Inflammatory macrophage (primary cell): ENCODE measurements around the gene SPOPL.
A peak's percentile ranks its signal among the peaks of the same experiment; 100 is the strongest.
"Not testable (repeated sequence)": the region's sequence is repeated elsewhere in the genome, so short reads cannot be mapped to it uniquely, and the experiment has no call there.

ENCODE experiments used
- DNase-seq, 2 donors: peaks; one replicate each; pipeline ENCODE4 v3.0.0-alpha.2; 2020 to 2022
- total RNA-seq, 18 experiments: gene quantifications; one replicate each; lab custom pipeline; 2026; ENCODE audit warnings: mixed read lengths in 6 of 18, inconsistent platforms in 2 of 18; lab: John Stamatoyannopoulos, UW

SPOPL gene
- 11.0 to 85.9 (median 49.7) reads per million in 18 experiments for total RNA-seq

DNA sequence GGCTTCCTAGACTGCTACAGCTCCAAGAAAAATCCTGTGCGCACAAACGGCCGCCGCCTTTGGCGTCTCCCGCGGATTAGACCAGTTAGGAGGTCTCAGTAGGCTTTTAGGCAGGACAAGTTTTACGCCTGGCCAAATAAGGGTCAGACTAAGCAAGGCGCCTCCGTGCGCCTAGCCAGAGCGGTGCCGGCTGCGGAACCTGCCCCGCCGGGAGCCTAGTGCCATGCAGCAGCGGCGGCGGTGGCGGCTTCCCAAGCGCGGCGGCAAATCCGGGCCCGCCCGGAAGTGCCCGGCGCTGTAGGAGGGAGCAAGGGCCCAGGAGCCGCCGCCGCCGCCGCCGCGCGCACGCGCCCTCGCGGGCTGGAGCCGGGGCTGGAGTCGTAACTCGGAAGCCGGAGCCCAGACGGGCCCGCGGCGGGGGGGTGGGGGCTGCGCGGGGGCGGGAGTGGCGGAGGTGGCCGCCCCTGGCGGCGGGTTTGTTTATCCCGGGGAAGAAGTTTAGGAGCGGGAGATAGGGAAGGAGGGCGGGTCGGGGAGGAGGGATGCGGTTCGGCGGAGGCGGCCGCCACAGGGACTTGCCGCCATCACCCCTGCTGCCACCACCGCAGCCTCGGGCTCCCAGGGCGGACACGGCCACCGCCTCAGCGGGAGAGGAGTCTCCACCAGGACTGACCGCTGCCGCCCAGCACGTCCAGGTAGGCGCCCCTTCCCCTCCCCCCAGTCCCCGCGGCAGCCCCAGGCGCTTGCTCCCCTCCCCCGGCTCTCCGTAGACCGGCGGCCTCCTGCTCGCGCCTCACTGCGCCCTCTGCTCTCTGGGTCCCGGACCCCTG lies at the start of gene SPOPL:
Gene SPOPL (plus strand): TSS at position 346 of the 830 bp plus-strand sequence. CDS start 48,447 bp downstream, outside the sequence.
- DNase-seq, result peak; percentile 90 to 93

DNA sequence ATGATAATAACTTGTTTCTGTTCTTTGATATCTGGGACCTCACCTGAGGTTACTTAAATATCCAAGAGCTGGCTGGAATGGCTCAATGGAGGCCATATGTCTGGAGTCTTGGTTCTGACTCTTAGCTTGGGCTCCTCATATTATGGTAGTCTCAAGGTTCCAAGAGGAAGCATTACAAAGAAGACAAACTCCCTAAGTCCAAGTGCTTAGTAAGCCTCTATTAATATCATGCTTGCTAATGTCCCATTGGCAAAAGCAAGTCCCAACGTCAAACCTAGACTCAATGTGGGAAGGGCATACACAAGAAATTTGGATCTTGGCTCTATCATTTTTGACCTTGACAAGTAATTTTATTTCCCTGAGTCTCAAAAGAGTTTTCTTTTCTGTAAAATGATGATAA lies 49.2 kb upstream of the SPOPL start:
- DNase-seq, result no peak

DNA sequence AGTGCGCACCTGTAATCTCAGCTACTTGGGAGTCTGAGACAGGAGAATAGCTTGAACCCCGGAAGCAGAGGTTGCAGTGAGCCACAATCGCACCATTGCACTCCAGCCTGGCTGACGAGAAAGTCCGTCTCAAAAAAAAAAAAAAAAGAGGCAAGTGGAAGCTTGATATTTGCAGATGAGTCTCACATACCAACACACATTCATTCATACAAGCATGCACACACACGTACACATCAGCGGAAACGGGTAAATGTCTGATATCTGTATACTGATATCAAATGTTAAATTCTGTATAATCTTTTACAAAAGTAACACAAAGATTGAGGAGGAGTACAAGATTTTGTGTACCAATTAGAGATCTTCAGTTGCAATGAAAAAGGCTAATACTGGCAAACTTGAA lies 47.8 kb upstream of the SPOPL start:
- no peak for DNase-seq

DNA sequence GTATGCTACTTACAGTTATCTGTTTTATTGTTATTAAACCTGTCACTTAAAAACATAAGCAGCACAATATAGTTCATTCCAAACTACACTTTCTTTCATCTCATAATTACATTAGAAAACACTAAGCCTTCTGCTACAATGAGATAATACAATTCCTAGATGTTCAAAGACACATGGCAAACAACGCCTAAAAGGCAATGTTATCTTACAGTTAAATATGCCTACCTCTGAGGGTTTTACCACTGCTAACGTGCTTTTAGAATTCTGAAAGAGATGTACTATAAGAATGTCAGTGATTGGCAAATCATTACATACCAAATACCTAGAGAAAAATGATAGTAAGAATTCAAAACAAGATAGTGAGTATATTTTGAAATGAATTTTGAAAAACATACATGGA lies 46.8 kb upstream of the SPOPL start:
- no peak for DNase-seq

DNA sequence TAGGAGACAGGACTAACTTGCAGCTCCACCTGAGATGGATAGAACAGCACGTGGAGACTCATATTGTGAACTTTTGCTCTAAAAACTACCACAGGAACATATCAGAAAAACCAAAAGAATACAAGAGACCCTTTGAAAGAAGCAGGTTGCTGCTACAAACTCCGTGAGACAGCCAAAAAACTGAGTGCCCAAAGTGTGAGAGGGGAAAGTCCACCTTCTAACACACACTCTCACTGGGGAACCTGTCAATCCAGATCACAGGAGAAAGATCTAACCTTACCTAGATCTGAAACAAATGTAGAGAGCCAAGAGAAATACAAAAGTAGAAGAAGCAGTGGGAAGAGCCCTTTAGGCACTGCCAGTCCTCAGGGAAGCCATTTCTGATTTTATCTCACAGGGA lies 46.3 kb upstream of the SPOPL start:
- no peak for DNase-seq

DNA sequence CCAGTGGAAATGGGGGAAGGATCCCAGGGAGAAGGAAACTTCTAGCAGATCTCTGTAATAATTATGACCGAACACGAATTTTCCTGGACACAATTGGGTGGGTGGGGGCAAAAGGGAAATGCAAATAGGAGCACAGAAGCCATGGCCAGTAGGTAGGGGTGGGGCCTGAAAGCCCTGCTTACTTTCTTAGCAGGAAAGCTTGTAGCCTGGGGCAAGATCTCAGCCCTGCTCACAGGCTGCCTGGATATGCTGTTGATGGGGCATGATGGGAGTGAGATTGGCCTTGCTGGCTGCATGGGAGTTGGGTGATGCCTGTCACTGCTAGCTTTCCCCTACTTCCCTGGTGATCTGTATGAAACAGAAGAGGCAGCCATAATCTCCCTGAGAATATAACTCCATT lies 45.9 kb upstream of the SPOPL start:
- no peak for DNase-seq

DNA sequence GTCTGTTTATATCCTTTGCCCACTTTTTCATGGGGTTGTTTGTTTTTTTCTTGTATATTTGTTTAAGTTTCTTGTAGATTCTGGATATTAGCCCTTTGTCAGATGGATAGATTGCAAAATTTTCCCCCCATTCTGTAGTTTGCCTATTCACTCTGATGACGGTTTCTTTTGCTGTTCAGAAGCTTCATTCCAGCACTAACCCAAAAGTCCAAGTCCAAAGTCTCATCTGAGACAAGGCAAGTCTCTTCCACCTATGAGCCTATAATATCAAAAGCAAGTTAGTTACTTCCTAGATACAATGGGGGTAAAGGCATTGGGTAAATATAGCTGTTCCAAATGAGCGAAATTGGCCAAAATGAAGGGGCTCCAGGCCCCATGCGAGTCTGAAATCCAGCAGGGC lies 38.9 kb upstream of the SPOPL start:
- not testable (repeated sequence) for DNase-seq

DNA sequence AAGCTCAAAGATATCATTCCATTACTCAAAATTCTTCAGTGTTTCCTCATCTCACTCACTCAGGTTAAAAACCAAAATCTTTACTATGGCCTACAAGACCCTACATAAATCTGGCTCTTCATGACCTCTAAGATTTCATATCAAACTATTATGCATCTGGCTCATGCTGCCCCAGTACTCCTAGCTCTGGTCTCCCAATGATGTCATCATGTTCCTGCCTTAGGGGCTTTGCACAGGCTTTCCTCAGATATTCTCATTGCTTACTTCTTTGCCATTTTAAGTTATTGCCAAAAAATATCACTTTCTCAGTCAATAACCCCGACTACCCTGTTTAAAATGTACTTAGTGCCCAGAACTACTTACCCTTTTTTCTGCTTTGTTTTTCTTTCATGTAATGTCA lies 33.0 kb upstream of the SPOPL start:
- no peak for DNase-seq

DNA sequence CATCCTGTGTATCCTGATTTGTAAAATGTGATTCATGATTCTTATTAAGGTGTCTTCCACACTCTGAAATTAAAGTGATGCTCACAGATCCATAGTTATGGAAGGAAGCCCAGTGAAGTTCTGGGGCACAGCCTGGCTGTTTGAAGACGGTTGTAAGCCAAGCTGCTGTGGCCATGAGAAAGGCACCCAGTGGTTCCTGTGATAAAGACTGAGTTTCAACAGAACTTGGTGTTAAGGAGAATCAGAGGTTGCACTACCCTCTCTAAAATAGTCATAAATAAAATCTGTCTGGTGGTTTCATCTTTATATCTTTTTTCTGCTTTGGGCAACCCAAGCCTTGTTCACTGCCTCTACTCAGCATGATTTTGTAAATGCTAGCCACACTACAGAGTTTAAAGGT lies 32.2 kb upstream of the SPOPL start:
- DNase-seq, result no peak

DNA sequence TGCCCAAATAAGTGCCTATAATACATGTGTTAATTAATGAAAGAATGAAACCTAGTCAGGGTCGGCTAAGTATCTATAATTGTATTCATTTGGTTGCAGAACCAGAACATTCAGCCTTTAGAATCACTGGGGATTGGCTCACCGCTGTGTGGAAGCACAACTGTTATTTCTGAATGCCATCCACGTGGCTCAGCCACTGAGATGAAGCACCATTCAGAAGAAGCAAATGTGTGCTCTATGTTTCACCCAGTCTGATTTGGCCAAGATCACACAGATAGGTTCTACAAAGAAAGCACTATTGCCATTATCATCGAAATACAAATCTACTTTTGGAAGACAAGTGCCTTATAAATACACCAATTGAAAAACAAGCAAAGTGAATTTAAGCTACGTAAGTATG lies 30.6 kb upstream of the SPOPL start:
- no peak for DNase-seq

DNA sequence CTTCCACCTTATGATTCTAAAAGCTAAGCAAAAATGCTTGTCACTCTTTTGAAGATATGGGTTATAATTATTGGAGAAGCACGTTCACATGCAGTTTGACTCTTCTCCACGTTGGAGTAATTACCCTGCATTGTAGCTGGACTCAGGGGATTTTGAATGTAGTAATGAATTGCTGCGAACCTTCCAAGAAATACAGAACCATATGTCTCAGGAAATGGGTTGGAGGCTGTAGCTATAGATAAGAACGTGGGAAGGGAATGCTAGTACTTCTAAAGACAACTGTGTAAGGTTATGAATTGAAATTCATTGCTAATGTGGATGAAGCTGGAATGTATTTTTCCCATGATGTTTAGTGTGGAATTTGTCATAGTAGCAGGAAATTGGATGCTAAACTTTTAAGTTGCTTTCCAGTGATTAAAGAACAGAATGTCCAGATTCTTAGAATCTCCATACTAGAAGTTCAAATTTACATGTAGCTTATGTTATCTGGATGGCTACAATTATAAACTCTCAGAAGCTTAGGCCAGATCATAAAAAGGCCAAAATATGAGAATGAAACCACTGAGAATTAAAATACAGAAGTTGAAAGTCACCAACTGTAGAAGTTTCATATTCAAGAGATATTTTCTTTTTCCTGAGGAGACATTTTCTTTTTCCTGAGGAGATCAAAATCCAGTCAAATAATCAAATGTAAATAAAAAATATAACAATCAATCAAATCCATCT lies 27.3 kb upstream of the SPOPL start:
- DNase-seq, result no peak

DNA sequence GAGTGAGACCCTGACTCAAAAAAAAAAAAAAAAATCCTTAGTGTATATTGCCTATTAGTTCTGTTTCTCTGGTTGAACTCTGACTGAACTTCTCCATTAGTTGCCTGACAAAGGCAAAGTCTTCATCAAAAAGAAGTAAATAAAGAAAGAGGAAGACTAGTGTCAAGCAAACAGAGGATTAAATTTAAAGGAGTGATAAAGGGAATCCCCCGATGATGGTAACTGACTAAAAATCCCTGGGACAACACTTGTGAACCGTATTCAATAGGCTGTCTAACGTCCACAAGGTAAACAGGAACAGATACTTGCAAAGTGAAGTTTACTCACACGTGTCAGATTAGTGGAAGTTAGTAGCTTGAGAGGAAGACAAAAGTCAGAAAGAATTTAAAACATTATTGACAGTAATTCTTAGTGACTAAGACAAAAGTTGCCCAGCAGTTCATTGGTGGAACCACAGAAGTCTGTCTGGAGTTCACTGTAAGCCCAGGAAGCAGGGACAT lies 26.2 kb upstream of the SPOPL start:
- peak; percentile 21 to 43 for DNase-seq

DNA sequence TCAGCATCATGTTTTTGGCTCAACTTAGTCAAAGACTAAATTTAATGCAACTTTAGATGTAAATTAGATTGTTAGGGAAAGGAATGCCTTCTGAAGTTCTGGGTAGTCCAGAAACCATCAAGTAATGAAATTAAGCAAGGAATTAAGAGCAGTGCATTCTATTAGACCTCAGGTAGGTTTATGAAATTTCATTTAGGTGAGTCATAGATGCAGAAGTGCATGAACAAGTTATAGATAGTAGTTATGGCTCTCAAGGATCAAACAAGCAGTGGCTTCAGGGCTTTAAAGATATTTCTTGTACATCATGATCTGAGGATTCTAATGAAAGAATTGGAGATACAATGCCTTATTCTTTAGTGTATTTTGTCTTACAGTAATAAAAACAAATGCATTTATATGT lies 25.4 kb upstream of the SPOPL start:
- no peak for DNase-seq

DNA sequence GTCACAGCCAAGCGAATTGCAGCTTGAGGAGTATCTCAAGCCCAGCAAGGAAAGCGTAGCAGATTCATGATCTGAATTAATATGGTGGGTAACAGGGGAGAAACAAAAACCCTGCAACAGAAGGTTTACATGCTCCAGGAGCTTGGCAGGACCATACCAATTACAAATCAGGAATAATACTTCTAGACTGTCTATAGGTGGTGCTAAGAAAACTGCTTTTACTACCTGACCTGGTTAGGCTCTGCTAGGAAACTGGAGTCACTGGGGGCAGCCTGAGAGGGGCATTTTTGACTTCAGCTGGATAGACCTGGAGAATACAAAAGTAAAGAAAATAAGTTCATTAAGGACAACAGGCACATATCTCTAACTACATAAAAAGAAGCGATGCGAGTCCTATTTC lies 24.6 kb upstream of the SPOPL start:
- DNase-seq, result no peak

DNA sequence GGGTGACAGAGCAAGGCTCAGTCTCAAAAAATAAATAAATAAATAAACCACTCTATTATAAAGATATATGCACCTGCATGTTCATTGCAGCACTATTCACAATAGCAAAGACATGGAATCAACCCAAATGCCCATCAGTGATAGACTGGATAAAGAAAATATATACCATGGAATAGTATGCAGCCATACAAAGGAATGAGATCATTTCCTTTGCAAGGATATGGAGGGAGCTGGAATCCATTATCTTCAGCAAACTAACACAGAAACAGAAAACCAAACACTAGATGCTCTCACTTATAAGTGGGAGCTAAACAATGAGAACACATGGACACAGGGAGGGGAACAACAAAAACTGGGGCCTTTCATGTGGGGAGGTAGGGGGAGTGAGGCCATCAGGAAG lies 18.8 kb upstream of the SPOPL start:
- DNase-seq, result not testable (repeated sequence)

DNA sequence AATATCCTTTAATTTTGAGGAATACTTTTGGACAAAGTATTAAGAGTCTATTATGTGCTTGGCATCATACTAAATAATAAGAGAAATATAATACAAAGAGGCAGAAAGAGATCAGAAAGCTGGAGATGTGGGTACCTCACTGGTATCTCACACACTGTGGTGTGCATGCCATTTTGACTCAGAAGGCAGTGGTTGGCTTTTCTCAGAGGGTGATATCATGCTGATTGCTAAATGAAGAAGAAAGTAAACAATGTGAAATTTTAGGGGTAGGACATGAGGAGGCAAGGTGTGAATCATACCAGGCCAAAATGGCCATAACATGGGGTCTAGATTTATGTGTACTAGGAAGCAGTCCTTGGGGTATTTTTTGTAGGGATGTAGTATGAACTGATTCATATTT lies 16.6 kb upstream of the SPOPL start:
- DNase-seq, result no peak

DNA sequence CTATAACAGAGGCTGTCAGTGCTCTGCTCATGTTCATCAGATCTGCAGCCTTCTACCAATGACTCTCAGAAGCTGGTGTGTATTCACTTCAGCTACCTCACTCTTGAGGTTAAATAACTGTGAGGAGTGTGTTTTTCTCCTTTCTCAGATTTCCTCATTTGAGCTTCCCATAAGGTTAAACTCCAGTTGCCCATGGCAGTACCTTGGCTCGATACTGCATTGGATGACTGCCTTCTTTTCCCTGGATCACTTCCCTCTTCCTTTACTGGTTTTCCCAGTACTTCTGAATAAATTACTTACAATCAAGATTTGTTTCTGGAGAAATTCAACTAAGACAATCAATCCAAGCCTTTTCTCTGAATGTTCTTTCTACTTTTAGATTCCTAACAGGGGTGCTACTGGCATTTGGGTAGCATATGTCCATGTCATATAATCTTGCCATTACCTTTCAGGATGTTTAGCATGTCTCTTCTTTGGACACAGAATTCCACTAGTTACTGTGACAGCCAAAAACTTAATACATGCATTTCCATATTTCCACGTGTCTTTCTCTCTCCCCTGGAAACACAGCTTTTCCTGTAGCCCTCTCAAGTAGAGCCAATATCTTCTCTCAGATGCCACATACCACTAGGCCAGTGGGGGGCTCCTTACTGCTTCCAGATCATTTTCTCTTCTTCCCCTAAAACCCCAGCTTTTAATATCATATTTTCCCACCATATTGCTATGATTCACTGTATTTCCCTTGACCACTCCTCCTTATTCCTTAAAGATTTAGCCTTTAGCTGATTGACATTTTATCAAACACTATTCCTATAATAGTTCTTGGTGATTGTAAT lies 15.0 kb upstream of the SPOPL start:
- no peak for DNase-seq

DNA sequence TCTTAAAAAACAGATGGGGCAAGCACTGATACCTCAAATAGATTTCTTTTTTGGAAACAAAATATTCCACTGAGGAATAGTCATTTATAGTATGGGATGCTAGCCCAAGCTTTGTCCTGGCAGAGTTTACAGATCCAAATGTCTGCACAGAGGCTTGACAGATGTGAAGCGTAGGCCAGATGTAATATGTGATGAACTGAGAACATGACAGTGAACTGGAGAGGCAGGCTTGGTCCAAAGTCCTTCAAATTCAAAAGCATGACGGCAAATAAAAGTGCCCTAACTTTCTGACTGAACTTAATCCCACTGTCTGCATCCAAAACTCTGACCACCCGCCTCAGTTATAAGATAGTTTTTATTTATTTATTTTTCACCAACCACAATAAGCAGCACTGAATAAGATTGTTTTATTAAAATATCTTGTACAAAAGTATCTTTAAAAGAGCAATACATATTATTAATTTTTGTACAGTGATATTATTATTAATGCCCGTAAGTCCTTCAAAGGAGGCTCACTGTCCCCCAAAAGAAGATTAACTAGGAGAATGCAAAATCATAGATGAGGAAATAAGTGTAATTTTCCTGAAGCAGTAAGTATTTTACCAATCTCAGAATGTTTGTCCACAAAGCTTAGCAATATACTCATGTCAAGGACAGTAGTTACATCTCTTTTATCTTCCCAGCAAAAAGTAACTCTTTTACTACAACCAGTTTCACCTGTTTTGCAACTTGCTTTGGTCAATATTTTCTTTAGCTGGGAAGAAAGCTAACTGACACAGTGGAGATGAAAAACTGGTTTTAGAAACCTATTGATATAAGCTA lies 10.7 kb upstream of the SPOPL start:
- no peak for DNase-seq

DNA sequence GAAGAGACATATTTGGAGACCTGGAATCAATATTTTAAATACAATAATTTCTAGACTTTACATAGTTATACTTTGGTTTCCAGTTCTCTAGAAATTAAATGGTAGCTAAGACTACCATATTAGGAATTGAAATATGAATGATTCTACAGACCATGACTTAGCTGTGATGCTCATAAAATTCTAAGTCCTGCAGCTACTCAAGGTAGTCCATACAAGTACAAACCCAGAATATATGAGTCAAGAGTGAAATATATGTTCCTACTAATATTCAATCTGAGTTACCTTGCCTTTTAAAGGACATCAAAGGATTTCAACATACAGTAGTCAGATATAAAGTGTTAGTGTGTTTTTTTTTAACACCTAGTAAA lies 10.1 kb upstream of the SPOPL start:
- DNase-seq, result no peak

DNA sequence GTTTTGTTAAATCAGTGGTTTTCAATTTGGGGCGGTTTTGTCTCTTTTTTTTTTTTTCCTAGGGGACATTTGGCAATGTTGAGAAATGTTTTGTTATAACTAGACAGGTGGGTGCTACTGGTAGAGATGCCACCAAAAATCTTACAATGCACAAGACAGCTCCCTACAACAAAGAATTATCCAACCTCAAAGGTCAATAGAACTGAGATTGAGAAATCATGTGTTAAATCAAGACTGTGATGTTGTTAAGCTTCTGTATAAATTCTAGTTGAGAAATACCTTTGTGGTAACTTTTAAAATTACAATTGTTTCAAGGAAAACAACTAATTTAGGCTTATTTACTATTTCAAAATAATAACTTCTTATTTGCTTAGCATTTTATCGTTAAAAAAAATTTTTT lies 9.4 kb upstream of the SPOPL start:
- no peak for DNase-seq

DNA sequence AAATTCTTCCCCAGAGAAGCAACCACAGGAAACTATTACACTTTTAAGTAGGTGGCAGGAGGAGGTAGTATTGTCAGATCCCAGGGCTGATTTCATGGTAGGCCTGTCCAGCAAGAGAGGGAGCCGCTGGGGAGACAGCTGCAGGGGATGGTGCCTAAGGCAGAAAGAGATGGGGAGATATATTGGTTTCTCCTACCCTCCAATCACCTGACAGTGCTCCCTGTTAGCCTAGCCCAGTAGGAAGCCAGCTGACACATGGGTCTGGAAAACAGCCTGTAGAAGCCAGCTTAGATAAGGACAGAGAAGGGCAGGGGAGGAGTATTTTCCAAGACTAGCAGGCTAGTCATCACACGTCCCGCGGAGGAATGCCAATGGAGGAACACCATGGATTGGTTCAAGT lies 8.2 kb upstream of the SPOPL start:
- DNase-seq, result no peak
